K562 (cell line): ENCODE results near the gene HSD3B7. TPM values are rescaled to one million over a fixed set of nuclear protein-coding genes. Genes with fewer than 3 reads are reported as not detected.

Experiments used
- CBFA2T3 ChIP-seq: fragments of 450-650 bp; IDR thresholded peaks from 2 replicates; pipeline ENCODE4 v1.6.1; 2017
- CBX2 ChIP-seq: fragments of 200-600 bp; sonication (generic); IDR thresholded peaks from one replicate; pipeline ENCODE4 v1.6.1; 2012; ENCODE audit warnings: mild to moderate bottlenecking, low read length, inconsistent platforms; ENCODE audit not compliant: insufficient read depth, poor library complexity, severe bottlenecking
- GMEB1 ChIP-seq: fragments of 250-450 bp; sonication (Bioruptor Pico); IDR thresholded peaks from 2 replicates; pipeline ENCODE4 v1.4.0; 2020; ENCODE audit warnings: mild to moderate bottlenecking
- HDAC1 ChIP-seq, 2 experiments: fragments of 450-650 bp; IDR thresholded peaks; 2 replicates each; pipeline ENCODE4 v1.6.1; 2016 to 2017; ENCODE audit warnings: inconsistent platforms in 1 of 2, mild to moderate bottlenecking in 1 of 2, moderate library complexity in 1 of 2
- ID3 ChIP-seq, 2 experiments: fragments of 250-450 bp in 1 of 2; fragments of 450-650 bp in 1 of 2; sonication (Bioruptor Pico) in 1 of 2; IDR thresholded peaks; 2 replicates each; pipeline versions ENCODE4 v1.6.1 to v1.8.0; 2016 to 2021; ENCODE audit warnings: mild to moderate bottlenecking in 2 of 2, moderate library complexity in 2 of 2, missing compliant biosample characterization in 1 of 2, missing genetic modification characterization in 1 of 2
- KLF16 ChIP-seq: IDR thresholded peaks from 2 replicates; pipeline ENCODE4 v1.6.1; 2016; ENCODE audit warnings: antibody characterized with exemption
- MLLT1 ChIP-seq, 2 experiments: fragments of 450-650 bp; IDR thresholded peaks; 2 replicates each; pipeline ENCODE4 v1.6.1; 2016
- PBX2 ChIP-seq, 2 experiments: IDR thresholded peaks in 1 of 2; conservative IDR thresholded peaks in 1 of 2; 2 replicates each; pipeline ENCODE4 v1.6.1; 2016; ENCODE audit warnings: low read depth in 2 of 2, mild to moderate bottlenecking in 1 of 2, missing compliant biosample characterization in 1 of 2, missing genetic modification characterization in 1 of 2, moderate library complexity in 1 of 2
- PHB ChIP-seq: fragments of 250-450 bp; sonication (Bioruptor Pico); IDR thresholded peaks from 2 replicates; pipeline ENCODE4 v1.5.0; 2021
- PKNOX1 ChIP-seq: fragments of 450-650 bp; IDR thresholded peaks from 2 replicates; pipeline ENCODE4 v1.6.1; 2016
- PRMT5 ChIP-seq: sonication (generic); formaldehyde crosslinking; IDR thresholded peaks from 2 replicates; pipeline ENCODE4 v1.5.0; 2020; ENCODE audit warnings: missing genetic modification reagents
- RNF219 ChIP-seq: fragments of 250-450 bp; sonication (Bioruptor Pico); IDR thresholded peaks from 2 replicates; pipeline ENCODE4 v1.5.0; 2022; ENCODE audit warnings: mild to moderate bottlenecking
- SAFB2 ChIP-seq: fragments of 200-400 bp; formaldehyde crosslinking; IDR thresholded peaks from 2 replicates; pipeline ENCODE4 v1.6.1; 2018; ENCODE audit warnings: borderline replicate concordance, low read length, low read depth, moderate library complexity; ENCODE audit not compliant: severe bottlenecking
- ZBTB8A ChIP-seq: fragments of 450-650 bp; IDR thresholded peaks from 2 replicates; pipeline ENCODE4 v1.6.1; 2018; ENCODE audit warnings: mild to moderate bottlenecking, moderate library complexity; ENCODE audit not compliant: partially characterized antibody
- ZNF184 ChIP-seq: sonication (generic); formaldehyde crosslinking; IDR thresholded peaks from 2 replicates; pipeline ENCODE4 v1.5.0; 2020; ENCODE audit warnings: missing genetic modification reagents
- ZNF584 ChIP-seq: fragments of 200-800 bp; sonication (Bioruptor generic); IDR thresholded peaks from 2 replicates; pipeline ENCODE4 v1.6.1; 2016; ENCODE audit warnings: low read depth, mild to moderate bottlenecking, missing genetic modification characterization, missing compliant biosample characterization
- polyA plus RNA-seq, 8 experiments: library from polyadenylated mRNA; depleted of rRNA in 4 of 8; stranded (reverse) in 5 of 8; unstranded in 3 of 8; fragments of >200 nt; fragmentation: Nextera tagmentation in 2 of 8; fragmentation: Illumina TruSeq in 1 of 8; extraction: Ambion mirVana in 2 of 8; extraction: Trizol in 1 of 8; gene quantifications; 2 replicates each; pipeline versions ENCODE4 v1.2.1 to v1.2.3, GENCODE V29; 2011 to 2014; ENCODE audit warnings: inconsistent platforms in 1 of 8, missing spikeins in 1 of 8
- total RNA-seq, 7 experiments: library from RNA; depleted of rRNA in 6 of 7; stranded (reverse); fragments of >200 nt in 6 of 7; fragmentation: Illumina TruSeq in 2 of 7; extraction: Trizol in 2 of 7; gene quantifications; 2 replicates each; pipeline versions ENCODE4 v1.2.1 to v1.2.3, GENCODE V29; 2011 to 2021; ENCODE audit warnings: low replicate concordance in 1 of 7

The HSD3B7 gene
- total and polyA plus RNA-seq, 9 of the 15 experiments (the other 6 are each of a cell fraction or from before 2014, with no cell fraction given) = 5.4 to 49.1 (median 23.0) TPM

GRCh38 chr16:30957456-30958174 lies 27.4 kb upstream of the HSD3B7 start, which contains the start of gene SETD1A (continued):
- TF ChIP-seq HDAC1 (IDR thresholded peaks at IDR 0.05) = no peak; a peak in 2 of 4 replicates
- no peak for TF ChIP-seq CBFA2T3
- no peak for TF ChIP-seq CBX2
- no peak for TF ChIP-seq ID3 (CRISPR knock-in tag; IDR thresholded peaks at IDR 0.05)
- TF ChIP-seq ID3 (tag; IDR thresholded peaks at IDR 0.05) = peak; percentile 81
- no peak for TF ChIP-seq ZNF584 (CRISPR knock-in tag)
- TF ChIP-seq ZNF184 (CRISPR knock-in tag) = no peak
- TF ChIP-seq KLF16 = no peak
- no peak for TF ChIP-seq PHB (CRISPR knock-in tag)
- peak; percentile 50; the same call in 1 of the 2 replicates for TF ChIP-seq GMEB1 (CRISPR knock-in tag)
- TF ChIP-seq MLLT1 (IDR thresholded peaks at IDR 0.05) = no peak
- 0 out of 2 replicates have a peak, but pooled peaks have one; percentile 59 for TF ChIP-seq PRMT5 (CRISPR knock-in tag)
- TF ChIP-seq PBX2 (CRISPR knock-in tag; IDR thresholded peaks at IDR 0.05; ENCODE audit: low read depth) = no peak
- no peak for TF ChIP-seq PBX2 (tag; conservative IDR thresholded peaks at IDR 0.05; ENCODE audit: low read depth)
- TF ChIP-seq SAFB2 = no peak
- no peak for TF ChIP-seq PKNOX1
- no peak for TF ChIP-seq RNF219
- TF ChIP-seq ZBTB8A = no peak
